Hepatocyte (in vitro differentiated cells): ENCODE measurements around the gene JPH2.

Experiments
- CTCF ChIP-seq: fragments of 200-600 bp; sonication (generic); IDR thresholded peaks from 2 replicates; pipeline ENCODE4 v1.5.1; 2016; ENCODE audit warnings: antibody characterized with exemption, mild to moderate bottlenecking; ENCODE audit not compliant: poor library complexity
- EZH2 ChIP-seq: fragments of 200-600 bp; sonication (generic); IDR thresholded peaks from 2 replicates; pipeline ENCODE4 v1.6.1; 2016; ENCODE audit warnings: antibody characterized with exemption, mild to moderate bottlenecking, borderline replicate concordance

GRCh38 chr20:44181611-44182010 is 5.4 kb downstream of the JPH2 start:
- no peak for TF ChIP-seq CTCF
- no peak for TF ChIP-seq EZH2
